HG02852 (cell line): ENCODE data around the gene FUT8.
A peak's percentile ranks its signal among the peaks of the same experiment; 100 is the strongest.

Experiments
- ATAC-seq: cut with Tn5 transposase; IDR thresholded peaks from one replicate; pipeline ENCODE4 v1.9.1; 2021; ENCODE audit warnings: mild to moderate bottlenecking, moderate library complexity; ENCODE audit not compliant: unreplicated experiment

The FUT8 gene

GRCh38 chr14:65412032-65412846, at the start of gene FUT8:
Gene FUT8 (plus strand): TSS chr14:65412730. CDS start chr14:65561564, 148,834 bp downstream.
- ATAC-seq, result peak; percentile 50

GRCh38 chr14:65366802-65367565, 45.5 kb upstream of the FUT8 start:
- no peak for ATAC-seq

GRCh38 chr14:65369560-65369959, 43.0 kb upstream of the FUT8 start:
- ATAC-seq, result no peak

GRCh38 chr14:65370801-65371248, 41.7 kb upstream of the FUT8 start:
- ATAC-seq, result peak; percentile 55

- ATAC-seq, result peak; percentile 49
Observed at GRCh38 chr14:65371784-65372183, 40.7 kb upstream of the FUT8 start.

GRCh38 chr14:65373016-65373670, 39.4 kb upstream of the FUT8 start:
- ATAC-seq, result no peak

- ATAC-seq, result no peak
Observed at GRCh38 chr14:65373671-65374039, 38.9 kb upstream of the FUT8 start.

- no peak for ATAC-seq
Observed at GRCh38 chr14:65377576-65377975, 35.0 kb upstream of the FUT8 start.

GRCh38 chr14:65382586-65382985, 29.9 kb upstream of the FUT8 start:
- ATAC-seq, result no peak

- no peak for ATAC-seq
Observed at GRCh38 chr14:65387171-65387570, 25.4 kb upstream of the FUT8 start.

- no peak for ATAC-seq
Observed at GRCh38 chr14:65387628-65388027, 24.9 kb upstream of the FUT8 start.

GRCh38 chr14:65392296-65392695, 20.2 kb upstream of the FUT8 start:
- no peak for ATAC-seq

- ATAC-seq, result no peak
Observed at GRCh38 chr14:65396082-65396910, 16.2 kb upstream of the FUT8 start.

- no peak for ATAC-seq
Observed at GRCh38 chr14:65403231-65403630, 9.3 kb upstream of the FUT8 start.

GRCh38 chr14:65408113-65408512, 4.4 kb upstream of the FUT8 start:
- ATAC-seq, result no peak

GRCh38 chr14:65410640-65411039, 1.9 kb upstream of the FUT8 start:
- no peak for ATAC-seq

- ATAC-seq, result peak; percentile 56
Observed at GRCh38 chr14:65411656-65412031, 886 bp upstream of the FUT8 start.

GRCh38 chr14:65412856-65413738, 567 bp downstream of the FUT8 start:
- ATAC-seq, result peak; percentile 44

- no peak for ATAC-seq
Observed at GRCh38 chr14:65413739-65414045, 1.2 kb downstream of the FUT8 start.
